HepG2 (cell line): ENCODE results near the gene KCNF1. TPM values are rescaled to one million over a fixed set of nuclear protein-coding genes. Genes with fewer than 3 reads are reported as not detected.
A peak's percentile ranks its signal among the peaks of the same experiment; 100 is the strongest.

Experiments used
- ATAC-seq: fragments of 200-7000 bp; cut with Tn5 transposase; 3 replicates; pipeline ENCODE4 v1.9.1; 2020; ENCODE audit warnings: mild to moderate bottlenecking, moderate library complexity
- BruUV-seq: library from RNA; stranded (reverse); fragments of 400-500 nt; replicated peaks from 2 replicates; lab custom pipeline; 2021; lab: Mats Ljungman, UMichigan
- CTCF ChIA-PET: fragments of 300-600 bp; formaldehyde crosslinking; extraction: SDS; loops from one replicate; lab custom pipeline; 2021; ENCODE audit warnings: low total read pairs, inconsistent platforms, low intra/inter-chr PET ratio; lab: Yijun Ruan, JAX
- POLR2A ChIA-PET: fragments of 350-600 bp; sonication (Branson Sonifier 250); formaldehyde crosslinking; loops from one replicate; lab custom pipeline; 2020; ENCODE audit warnings: antibody characterized with exemption, inconsistent platforms; lab: Yijun Ruan, JAX
- DNase-seq: peaks from one replicate; pipeline ENCODE4 v3.0.0-alpha.2; 2015; ENCODE audit warnings: low spot score
- FAIRE-seq: peaks from 3 replicates; lab custom pipeline; 2011; peaks lifted over from hg19 to GRCh38; lab: Jason Lieb, UNC
- H2AFZ ChIP-seq: one replicate; pipeline ENCODE4 v1.6.1; 2011; ENCODE audit warnings: low read length, inconsistent platforms
- H3K27ac ChIP-seq: fragments of 300-600 bp; 3 replicates; pipeline ENCODE4 v1.8.0; 2011; ENCODE audit warnings: mixed run types, mild to moderate bottlenecking, mixed read lengths, low read length, inconsistent platforms; ENCODE audit not compliant: insufficient read depth; ENCODE audit errors: extremely low read length
- H3K27me3 ChIP-seq, 2 experiments: fragments of 200-600 bp in 1 of 2; 2 replicates in 1 of 2; 3 replicates in 1 of 2; pipeline versions ENCODE4 v1.6.0 to v1.8.0; 2011; ENCODE audit warnings: low read length in 2 of 2, mild to moderate bottlenecking in 2 of 2, moderate library complexity in 2 of 2, inconsistent platforms in 1 of 2; ENCODE audit not compliant: insufficient read depth in 2 of 2, control insufficient read depth in 1 of 2
- H3K36me3 ChIP-seq, 2 experiments: fragments of 200-600 bp in 1 of 2; replicated peaks in 1 of 2; 2 replicates in 1 of 2; 3 replicates in 1 of 2; pipeline versions ENCODE4 v1.5.1 to v1.8.0; 2011; ENCODE audit warnings: low read length in 2 of 2, inconsistent platforms in 1 of 2; ENCODE audit not compliant: insufficient read depth in 2 of 2, control insufficient read depth in 1 of 2
- H3K4me1 ChIP-seq: 2 replicates; pipeline ENCODE4 v1.5.1; 2012; ENCODE audit warnings: low read length, inconsistent platforms; ENCODE audit not compliant: insufficient read depth
- H3K4me2 ChIP-seq: 2 replicates; pipeline ENCODE4 v1.6.0; 2011; ENCODE audit warnings: low read depth, low read length, inconsistent platforms
- H3K4me3 ChIP-seq, 3 experiments: fragments of 200-600 bp in 1 of 3; sonication (generic), shearing (Covaris generic) in 1 of 3; replicated peaks in 1 of 3; 2 replicates each; pipeline ENCODE4 v1.5.1; 2011 to 2016; ENCODE audit warnings: low read length in 3 of 3, inconsistent platforms in 2 of 3, low read depth in 2 of 3, mild to moderate bottlenecking in 2 of 3, control low read depth in 1 of 3, mixed read lengths in 1 of 3; ENCODE audit not compliant: insufficient read depth in 1 of 3
- H3K79me2 ChIP-seq: one replicate; pipeline ENCODE4 v1.6.1; 2011; ENCODE audit warnings: low read length, inconsistent platforms; ENCODE audit not compliant: insufficient read depth
- H3K9ac ChIP-seq: 2 replicates; pipeline ENCODE4 v1.6.0; 2011; ENCODE audit warnings: mild to moderate bottlenecking, low read depth, low read length, inconsistent platforms; ENCODE audit not compliant: insufficient read depth
- H3K9me3 ChIP-seq: 2 replicates; pipeline ENCODE4 v1.5.1; 2012; ENCODE audit warnings: mild to moderate bottlenecking, low read length
- H4K20me1 ChIP-seq: 2 replicates; pipeline ENCODE4 v1.6.0; 2011; ENCODE audit warnings: inconsistent platforms, mild to moderate bottlenecking, low read length, moderate library complexity; ENCODE audit not compliant: insufficient read depth
- AHDC1 ChIP-seq: sonication (generic); formaldehyde crosslinking; IDR thresholded peaks from 2 replicates; pipeline ENCODE4 v1.5.1; 2020; ENCODE audit warnings: mild to moderate bottlenecking, missing genetic modification reagents, borderline replicate concordance
- ZNF180 ChIP-seq: sonication (generic); formaldehyde crosslinking; IDR thresholded peaks from 2 replicates; pipeline ENCODE4 v1.4.0; 2020; ENCODE audit warnings: low read depth, missing genetic modification reagents, borderline replicate concordance
- ZNF75D ChIP-seq: sonication (generic); formaldehyde crosslinking; IDR thresholded peaks from 2 replicates; pipeline ENCODE4 v1.8.1; 2023; ENCODE audit warnings: missing genetic modification reagents, mild to moderate bottlenecking, borderline replicate concordance
- WGBS: methylation state at CpG from one replicate; pipeline ENCODE4 v1.1.6; 2017; ENCODE audit warnings: low lambda C conversion rate; 5-methylcytosine and 5-hydroxymethylcytosine counted together
- in situ Hi-C: cut with HindIII; loops from 2 replicates; pipeline ENCODE4 v1.10.0; 2017; ENCODE audit warnings: low pct_unique_long_range_greater_than_20kb; ENCODE audit not compliant: extremely low pct_ligation_motif_present
- intact Hi-C: fragments of 100-400 bp; cut with micrococcal nuclease; formaldehyde crosslinking; loops from one replicate; pipeline ENCODE4 v1.10.0; 2022; ENCODE audit not compliant: unreplicated experiment
- polyA plus RNA-seq, 8 experiments: library from polyadenylated mRNA; depleted of rRNA in 3 of 8; stranded (reverse) in 7 of 8; unstranded in 1 of 8; fragments of >200 nt; fragmentation: Illumina TruSeq in 4 of 8; extraction: Trizol in 4 of 8; gene quantifications; 2 replicates each; pipeline versions ENCODE4 v1.2.1 to v1.2.3, GENCODE V29; 2011 to 2016; ENCODE audit warnings: low read depth in 4 of 8, missing spikeins in 1 of 8, mixed read lengths in 1 of 8; ENCODE audit not compliant: insufficient read depth in 1 of 8
- total RNA-seq, 5 experiments: library from RNA; depleted of rRNA; stranded (reverse); fragments of >200 nt; fragmentation: Illumina TruSeq; extraction: Trizol; gene quantifications; 2 replicates each; pipeline ENCODE4 v1.2.3, GENCODE V29; 2016; ENCODE audit warnings: low read depth in 1 of 5

Gene KCNF1
- total and polyA plus RNA-seq, 2 of the 13 experiments (the other 11 are each of a cell fraction or from before 2014, with no cell fraction given) = 0.09 to 0.12 TPM

GRCh38 chr2:10912076-10912731 lies 470 bp downstream of the KCNF1 start:
- H3K9me3 ChIP-seq = no peaks in the 10 kb centered on the region
- no peak for TF ChIP-seq ZNF75D (CRISPR knock-in tag)
- no peak for TF ChIP-seq AHDC1
- TF ChIP-seq ZNF180 = no peak
- 41% methylated on average over 37 of the region's 81 CpGs for WGBS
- H3K27me3 ChIP-seq = peaks cover 10 to 76% of the 10 kb centered on the region in 2 experiments
- in situ Hi-C loops (no loop called here), intact Hi-C loops (loop anchor here (5.0 to 10.0 kb wide), 2 partner anchors 115 to 213 kb away; no protein-coding TSS in a partner anchor)
- DNase-seq (no peak), FAIRE-seq (no peak), ATAC-seq (no peak)
- no peaks in the 10 kb centered on the region for H3K36me3 ChIP-seq
- CTCF ChIA-PET = interaction anchor here (1.1 kb wide), 1 partner anchor 116 kb away, joined by 3 read pairs; no protein-coding TSS in a partner anchor
- H3K9ac ChIP-seq = no peak overlapping the region
- H3K79me2 ChIP-seq = no peaks in the 10 kb centered on the region
- H4K20me1 ChIP-seq = no peaks in the 10 kb centered on the region; the same call in 1 of the 2 replicates
- H3K4me2 ChIP-seq = peak overlapping the region; percentile 80
- peak overlapping the region; percentile 27 to 59 (median 39); a peak in 3 of 6 replicates for H3K4me3 ChIP-seq
- peaks cover 9% of the 10 kb centered on the region for H3K4me1 ChIP-seq
- BruUV-seq = no TSS peak
- H2AFZ ChIP-seq = no peak overlapping the region
- POLR2A ChIA-PET = no interaction called here
- no peak overlapping the region for H3K27ac ChIP-seq
